ENCODE data around the gene BST2. TPM values are rescaled to one million over a fixed set of nuclear protein-coding genes. Genes with fewer than 3 reads are reported as not detected.
"Not testable (repeated sequence)": the region's sequence is repeated elsewhere in the genome, so short reads cannot be mapped to it uniquely, and the experiment has no call there.

The BST2 gene
- polyA plus RNA-seq, 12 donors, result 3.5 to 10.0 (median 5.1) TPM; not detected in 2

GRCh38 chr19:17390665-17391370 is 14.6 kb downstream of the BST2 start:
- DNase-seq, result peak; percentile 90

DNA sequence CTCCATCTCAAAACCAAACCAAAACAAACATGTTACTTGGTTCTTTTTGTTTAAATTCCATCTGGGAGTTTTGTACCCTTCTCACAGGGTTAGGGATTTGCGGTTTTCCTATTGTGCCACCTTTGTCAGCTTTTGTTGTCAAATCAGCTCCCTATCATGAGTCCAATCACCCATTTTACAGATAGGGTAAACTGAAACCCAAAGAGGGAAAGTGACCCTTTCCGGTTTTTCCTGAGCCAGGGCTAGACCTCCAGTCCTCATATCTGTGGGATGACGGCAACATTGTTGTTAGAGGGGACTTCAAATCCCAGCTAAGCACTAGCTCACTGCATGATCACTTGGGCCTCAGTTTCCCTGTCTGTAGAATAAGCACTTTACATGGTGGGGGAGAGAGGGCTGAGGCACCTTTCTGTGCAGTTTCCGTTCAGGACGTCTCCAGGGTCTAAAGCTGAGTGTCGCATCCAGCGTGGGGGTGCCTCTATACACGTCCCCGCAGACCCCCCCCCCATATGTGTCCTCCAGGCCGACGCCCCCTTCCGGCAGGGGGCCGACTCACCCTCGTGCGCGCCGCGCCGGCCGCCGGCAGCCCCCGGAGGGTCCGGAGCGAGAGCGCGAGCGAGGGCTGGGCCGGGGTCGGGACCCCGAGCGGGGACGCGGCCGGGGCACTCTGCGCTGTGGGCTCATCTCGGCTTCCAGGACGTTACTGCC is 15.3 kb downstream of the BST2 start:
- DNase-seq, result no peak

- DNase-seq, result no peak
These were observed 16.1 kb downstream of the BST2 start for GRCh38 chr19:17389288-17389687.

- DNase-seq, result no peak
These were observed 19.4 kb downstream of the BST2 start for GRCh38 chr19:17385878-17386611.

DNA sequence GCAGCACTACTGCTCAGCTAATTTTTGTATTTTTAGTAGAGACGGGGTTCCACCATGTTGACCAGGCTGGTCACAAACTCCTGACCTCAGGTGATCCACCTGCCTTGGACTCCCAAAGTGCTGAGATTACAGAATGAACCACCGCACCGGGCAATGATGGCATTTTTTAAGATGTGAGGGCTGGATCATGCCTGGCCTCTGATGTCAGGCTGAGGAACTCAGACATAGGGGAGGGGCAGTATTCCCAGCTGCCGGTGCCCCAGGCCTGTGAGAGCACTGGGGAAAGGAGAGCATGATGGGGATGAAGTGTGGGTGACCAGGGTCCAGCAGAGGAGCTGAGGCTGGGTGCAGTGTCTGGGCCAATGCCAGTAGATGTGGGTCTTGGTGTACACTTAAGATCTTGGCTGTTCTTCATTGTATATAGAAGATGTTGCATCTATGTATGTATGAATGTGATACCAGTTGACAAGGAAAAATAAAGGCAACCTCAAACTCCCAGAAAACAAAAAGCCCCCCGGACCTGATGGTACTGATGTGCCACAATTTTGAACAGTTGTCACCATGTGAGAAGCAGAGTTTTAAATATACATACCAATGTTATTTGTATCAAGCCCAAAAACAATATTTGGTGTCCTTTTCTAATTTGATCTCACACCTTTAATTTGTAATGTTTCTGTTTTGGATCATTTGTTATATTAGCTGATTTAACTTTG is 24.8 kb downstream of the BST2 start:
- DNase-seq, result no peak

- no peak for DNase-seq
These were observed 26.2 kb downstream of the BST2 start for GRCh38 chr19:17379221-17379631.

- DNase-seq, result no peak
These were observed 27.2 kb downstream of the BST2 start for GRCh38 chr19:17378271-17378670.

GRCh38 chr19:17376935-17377600 is 28.4 kb downstream of the BST2 start, which contains the start of gene PLVAP:
Gene PLVAP, minus strand, starts transcription at chr19:17377342. Its CDS starts 54 bp downstream, at chr19:17377288.
- no peak for DNase-seq

GRCh38 chr19:17370026-17370587 is 35.3 kb downstream of the BST2 start:
- peak; percentile 53 for DNase-seq

DNA sequence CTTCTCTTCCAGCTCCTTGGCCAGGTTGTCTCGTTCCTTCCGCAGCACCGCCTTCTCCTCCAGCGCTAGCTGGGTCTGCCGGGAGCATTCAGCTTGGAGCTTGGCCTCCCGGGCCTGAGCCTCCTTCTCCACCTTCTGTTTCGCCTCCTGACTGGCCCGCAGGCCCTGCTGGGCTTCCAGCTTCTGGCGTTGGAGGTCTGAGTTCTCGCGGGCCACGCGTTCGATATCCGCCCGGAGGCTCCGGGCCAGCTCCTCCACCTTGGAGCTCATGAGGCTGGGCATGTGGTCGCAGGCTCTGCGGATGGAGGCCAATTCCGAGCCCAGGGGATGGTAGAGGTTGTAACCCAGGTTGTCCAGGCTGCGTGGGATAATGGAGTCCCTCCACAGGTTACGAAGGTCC is 40.1 kb downstream of the BST2 start:
- DNase-seq, result no peak

GRCh38 chr19:17363852-17364605 is 41.4 kb downstream of the BST2 start:
- DNase-seq, result not testable (repeated sequence)

DNA sequence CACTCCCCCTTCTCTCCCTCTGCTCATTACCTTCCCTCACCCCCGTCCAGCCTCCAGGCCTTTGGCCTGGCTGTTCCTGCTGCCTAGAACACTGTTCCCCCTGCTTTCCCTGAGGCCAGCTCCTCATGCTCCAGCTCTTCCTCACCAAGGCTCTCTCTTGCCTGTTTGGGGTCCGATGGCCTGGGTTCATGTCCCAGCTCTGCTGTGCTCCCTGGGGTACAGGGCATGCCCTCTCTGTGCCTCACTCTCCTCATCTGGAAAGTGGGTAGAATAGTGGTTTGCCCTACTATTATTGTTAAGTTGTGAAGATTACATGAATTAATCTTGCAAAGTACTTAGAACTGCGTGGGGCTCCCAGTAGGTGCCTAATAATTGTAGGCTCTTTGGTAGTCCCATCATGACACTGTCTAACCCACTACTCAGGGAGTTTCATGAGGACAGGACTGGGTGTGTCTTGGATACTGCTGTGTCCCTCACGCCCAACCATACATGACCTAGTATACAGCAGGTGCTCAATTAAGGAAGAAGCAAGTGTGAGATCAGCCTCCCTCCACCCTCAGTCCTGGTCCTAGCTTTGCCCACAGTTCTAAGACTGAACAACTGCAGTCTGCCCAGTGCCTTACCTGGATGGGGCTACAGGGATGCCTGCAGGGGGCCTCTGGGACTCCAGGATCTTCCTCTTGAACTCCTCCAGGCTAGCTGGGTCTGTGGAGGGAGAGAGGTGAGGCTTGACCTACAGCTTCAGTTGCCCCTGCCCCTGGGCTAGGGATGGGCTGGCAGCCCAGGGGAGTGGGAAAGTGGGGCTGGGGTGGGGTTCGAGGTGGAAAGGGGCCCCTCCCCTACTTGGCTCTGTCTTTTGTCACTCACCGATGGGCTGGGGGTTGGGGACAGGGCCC is 45.3 kb downstream of the BST2 start:
- no peak for DNase-seq

GRCh38 chr19:17358395-17358794 is 47.0 kb downstream of the BST2 start:
- DNase-seq, result no peak

DNA sequence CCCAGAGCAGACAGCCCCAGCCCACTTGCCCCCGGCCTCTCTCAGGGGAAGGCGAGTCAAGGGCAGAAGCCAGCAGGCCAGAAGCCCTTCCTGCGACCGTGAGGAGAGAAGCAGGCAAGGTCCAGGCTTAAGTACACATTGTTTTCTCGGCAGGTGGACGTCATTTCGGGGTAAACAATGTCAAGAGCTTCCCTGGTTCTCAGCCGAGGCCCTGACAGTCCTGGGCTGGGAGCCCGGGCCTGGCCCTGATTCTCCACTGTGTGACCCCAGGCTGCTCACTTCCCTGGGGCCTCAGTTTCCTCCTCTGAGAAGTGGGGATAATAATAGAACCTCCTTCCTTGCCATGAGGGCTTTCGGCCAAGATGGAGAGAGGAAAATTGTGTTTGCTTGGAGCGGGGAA is 47.7 kb downstream of the BST2 start:
- no peak for DNase-seq

DNA sequence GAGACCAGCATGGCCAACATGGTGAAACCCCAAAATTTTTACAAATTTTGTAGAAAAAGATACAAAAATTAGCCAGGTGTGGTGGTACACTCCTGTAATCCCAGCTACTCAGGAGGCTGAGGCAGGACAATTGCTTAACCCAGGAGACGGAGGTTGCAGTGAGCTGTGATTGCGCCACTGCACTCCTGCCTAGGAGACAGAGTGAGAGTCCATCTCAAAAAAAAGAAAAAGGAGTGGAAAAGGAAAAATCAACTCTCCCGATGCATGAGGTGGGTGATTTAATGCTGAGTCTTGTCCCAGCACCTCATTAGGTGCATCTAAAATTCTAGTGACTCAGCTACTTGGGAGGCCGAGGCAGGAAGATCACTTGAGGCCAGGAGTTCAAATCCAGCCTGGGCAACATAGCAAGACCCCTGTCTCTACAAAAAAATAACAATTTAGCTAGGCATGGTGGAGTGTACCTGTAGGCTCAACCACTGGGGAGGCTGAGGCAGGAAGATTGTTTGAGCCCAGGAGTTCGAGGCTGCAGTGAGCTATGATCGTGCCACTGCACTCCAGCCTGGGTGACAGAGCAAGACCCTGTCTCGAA is 48.3 kb downstream of the BST2 start:
- DNase-seq, result no peak

GRCh38 chr19:17353386-17353785 is 52.0 kb downstream of the BST2 start:
- DNase-seq, result no peak
